A673 (cell line): ENCODE results near the gene MAML3. TPM values are rescaled to one million over a fixed set of nuclear protein-coding genes. Genes with fewer than 3 reads are reported as not detected.

ENCODE experiments used
- BruUV-seq: library from RNA; stranded (reverse); fragments of 400-500 nt; replicated peaks from 2 replicates; lab custom pipeline; 2021; lab: Mats Ljungman, UMichigan
- CTCF ChIA-PET: fragments of 300-600 bp; sonication (Branson Sonifier 250); formaldehyde crosslinking; loops from one replicate; lab custom pipeline; 2022; ENCODE audit warnings: antibody characterized with exemption; lab: Charles Lee
- POLR2A ChIA-PET: fragments of 300-600 bp; sonication (Branson Sonifier 250); formaldehyde crosslinking; loops from one replicate; lab custom pipeline; 2022; ENCODE audit warnings: antibody characterized with exemption; ENCODE audit not compliant: low non-redundant PET; lab: Charles Lee
- DNase-seq: peaks from one replicate; pipeline ENCODE4 v3.0.0-alpha.2; 2015; ENCODE audit warnings: low spot score
- H3K27ac ChIP-seq: fragments of 200-600 bp; sonication (generic); 2 replicates; pipeline ENCODE4 v1.5.1; 2016; ENCODE audit warnings: mixed run types, low read depth, mild to moderate bottlenecking, mixed read lengths, antibody characterized with exemption, low read length; ENCODE audit not compliant: poor library complexity, severe bottlenecking
- H3K27me3 ChIP-seq: fragments of 200-600 bp; sonication (generic); replicated peaks from 2 replicates; pipeline ENCODE4 v1.6.1; 2017; ENCODE audit warnings: mixed run types, low read depth, mild to moderate bottlenecking, mixed read lengths, antibody characterized with exemption, low read length; ENCODE audit not compliant: insufficient read depth, poor library complexity
- H3K36me3 ChIP-seq: fragments of 200-600 bp; sonication (generic); 2 replicates; pipeline ENCODE4 v1.6.1; 2016; ENCODE audit warnings: mixed run types, mild to moderate bottlenecking, mixed read lengths, antibody characterized with exemption, low read length; ENCODE audit not compliant: insufficient read depth, poor library complexity, severe bottlenecking
- H3K4me1 ChIP-seq: fragments of 200-600 bp; sonication (generic); 2 replicates; pipeline ENCODE4 v1.6.1; 2017; ENCODE audit warnings: mixed run types, mild to moderate bottlenecking, mixed read lengths, antibody characterized with exemption, low read length; ENCODE audit not compliant: insufficient read depth, poor library complexity, severe bottlenecking
- H3K4me3 ChIP-seq: fragments of 200-600 bp; sonication (generic); 2 replicates; pipeline ENCODE4 v1.5.1; 2016; ENCODE audit warnings: low read depth, mixed run types, mild to moderate bottlenecking, mixed read lengths, low read length; ENCODE audit not compliant: poor library complexity, severe bottlenecking
- H3K9me3 ChIP-seq: fragments of 200-600 bp; sonication (generic); 2 replicates; pipeline ENCODE4 v1.6.1; 2016; ENCODE audit warnings: mixed run types, low read depth, mild to moderate bottlenecking, mixed read lengths, antibody characterized with exemption, low read length; ENCODE audit not compliant: poor library complexity, severe bottlenecking
- EZH2 ChIP-seq: fragments of 200-600 bp; sonication (generic); IDR thresholded peaks from 2 replicates; pipeline ENCODE4 v1.6.1; 2017; ENCODE audit warnings: borderline replicate concordance, low read depth, mild to moderate bottlenecking, mixed read lengths, antibody characterized with exemption, low read length; ENCODE audit not compliant: poor library complexity, severe bottlenecking
- intact Hi-C: fragments of 100-400 bp; cut with micrococcal nuclease; formaldehyde crosslinking; loops from one replicate; pipeline ENCODE4 v1.10.0; 2022; ENCODE audit not compliant: unreplicated experiment
- total RNA-seq: library from RNA; stranded (reverse); gene quantifications from 2 replicates; pipeline ENCODE4 v1.2.3, GENCODE V29; 2021
- TF ChIP-seq, protein P1 (sequence below): fragments of 300-800, 200-600 bp; sonication (generic); conservative IDR thresholded peaks from 2 replicates; pipeline ENCODE4 v1.5.1; 2017; ENCODE audit warnings: low read depth, mild to moderate bottlenecking, antibody characterized with exemption, low read length, moderate library complexity, mixed read lengths

The MAML3 gene
- total RNA-seq, 1 experiment from 2014 or later: 3.7 TPM

DNA sequence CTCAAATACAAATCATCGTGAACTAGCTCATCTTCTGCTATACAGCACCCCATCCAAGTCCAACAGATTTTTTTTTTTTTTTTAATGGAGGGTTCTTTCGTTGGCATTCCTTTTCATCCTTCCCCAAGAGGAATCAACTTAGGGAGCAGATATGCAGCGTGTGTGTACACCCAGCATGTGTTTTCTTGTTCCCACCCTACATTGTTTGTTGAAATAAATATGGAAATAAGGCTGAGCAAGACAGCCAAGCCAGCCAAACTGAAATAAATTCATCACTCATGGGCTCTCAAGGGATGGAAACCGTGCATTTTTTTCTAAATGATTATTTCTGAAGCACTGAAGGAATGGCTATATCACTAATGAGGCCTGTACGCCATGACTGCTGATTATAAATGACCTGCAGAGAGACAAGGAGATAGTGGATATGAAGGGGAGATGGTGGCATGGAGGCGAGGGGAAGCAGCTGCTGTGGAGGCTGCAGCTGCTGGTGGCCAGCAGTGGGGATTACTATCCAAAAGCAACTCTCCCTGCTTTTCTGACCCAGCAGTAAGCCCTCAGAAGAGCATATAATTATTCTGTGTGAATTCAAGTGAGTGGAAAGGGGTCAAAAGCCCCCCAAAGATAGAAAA lies 314.5 kb downstream of the MAML3 start:
- ChIA-PET POLR2A (no interaction called here), CTCF (no interaction called here)
- no peaks in the 10 kb centered on the region for H3K9me3 ChIP-seq
- H3K4me1 ChIP-seq: peaks cover 3% of the 10 kb centered on the region
- TF ChIP-seq, protein P1, sequence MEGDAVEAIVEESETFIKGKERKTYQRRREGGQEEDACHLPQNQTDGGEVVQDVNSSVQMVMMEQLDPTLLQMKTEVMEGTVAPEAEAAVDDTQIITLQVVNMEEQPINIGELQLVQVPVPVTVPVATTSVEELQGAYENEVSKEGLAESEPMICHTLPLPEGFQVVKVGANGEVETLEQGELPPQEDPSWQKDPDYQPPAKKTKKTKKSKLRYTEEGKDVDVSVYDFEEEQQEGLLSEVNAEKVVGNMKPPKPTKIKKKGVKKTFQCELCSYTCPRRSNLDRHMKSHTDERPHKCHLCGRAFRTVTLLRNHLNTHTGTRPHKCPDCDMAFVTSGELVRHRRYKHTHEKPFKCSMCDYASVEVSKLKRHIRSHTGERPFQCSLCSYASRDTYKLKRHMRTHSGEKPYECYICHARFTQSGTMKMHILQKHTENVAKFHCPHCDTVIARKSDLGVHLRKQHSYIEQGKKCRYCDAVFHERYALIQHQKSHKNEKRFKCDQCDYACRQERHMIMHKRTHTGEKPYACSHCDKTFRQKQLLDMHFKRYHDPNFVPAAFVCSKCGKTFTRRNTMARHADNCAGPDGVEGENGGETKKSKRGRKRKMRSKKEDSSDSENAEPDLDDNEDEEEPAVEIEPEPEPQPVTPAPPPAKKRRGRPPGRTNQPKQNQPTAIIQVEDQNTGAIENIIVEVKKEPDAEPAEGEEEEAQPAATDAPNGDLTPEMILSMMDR: no peak
- no peak for TF ChIP-seq EZH2
- BruUV-seq: no TSS peak
- H3K27me3 ChIP-seq: no peaks in the 10 kb centered on the region
- DNase-seq: no peak
- H3K36me3 ChIP-seq: no peaks in the 10 kb centered on the region
- H3K27ac ChIP-seq: no peak overlapping the region
- no peak overlapping the region for H3K4me3 ChIP-seq
- intact Hi-C loops: no loop called here

DNA sequence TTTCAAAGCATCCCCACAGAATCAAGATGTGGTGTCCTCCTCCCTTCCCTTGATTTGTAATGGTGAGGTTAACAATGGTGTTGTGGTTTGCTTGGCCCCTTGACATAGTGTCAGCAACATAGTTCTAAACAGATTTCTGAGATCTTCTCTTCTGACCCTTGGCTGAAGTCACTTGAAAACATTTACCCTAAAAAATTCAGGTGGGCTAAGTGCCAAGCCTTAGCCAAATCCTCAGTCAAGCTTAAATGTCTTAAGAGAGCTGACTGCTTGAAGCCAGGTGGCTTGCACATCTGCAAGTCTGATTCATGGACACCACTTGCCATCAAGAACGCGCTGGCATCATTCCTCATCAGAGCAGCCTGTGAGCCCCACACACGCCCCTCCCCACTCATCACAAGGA lies 315.2 kb downstream of the MAML3 start:
- Histone ChIP-seq H3K27ac (no peak overlapping the region), H3K36me3 (no peaks in the 10 kb centered on the region), H3K4me1 (peaks cover 3% of the 10 kb centered on the region), H3K9me3 (no peaks in the 10 kb centered on the region), H3K4me3 (no peak overlapping the region), H3K27me3 (no peaks in the 10 kb centered on the region)
- ChIA-PET CTCF (no interaction called here), POLR2A (no interaction called here)
- DNase-seq: no peak
- intact Hi-C loops: no loop called here
- BruUV-seq: no TSS peak
- TF ChIP-seq, protein P1: no peak
- no peak for TF ChIP-seq EZH2

DNA sequence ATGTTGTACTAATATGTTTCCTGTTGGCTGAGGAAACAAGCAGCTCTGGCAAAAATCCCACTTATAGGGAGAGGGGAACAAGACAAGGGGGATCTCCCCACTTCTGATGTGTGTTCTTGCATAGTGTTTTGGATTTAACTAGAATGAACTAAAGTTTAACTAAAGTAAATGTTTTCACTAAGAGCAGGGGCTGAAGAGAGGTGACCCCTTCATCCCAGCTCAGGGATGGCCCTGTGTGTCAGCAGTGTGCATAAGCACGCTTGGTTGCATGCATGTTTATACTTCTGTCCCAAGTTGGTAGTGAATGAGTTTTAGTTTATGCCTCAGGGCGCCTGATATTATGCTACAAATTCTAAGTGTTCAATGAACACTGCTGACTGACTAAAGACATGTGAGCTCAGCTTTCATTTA lies 319.0 kb downstream of the MAML3 start:
- no peak overlapping the region for H3K27ac ChIP-seq
- no TSS peak for BruUV-seq
- H3K4me1 ChIP-seq: peaks cover 3% of the 10 kb centered on the region
- ChIA-PET POLR2A (no interaction called here), CTCF (no interaction called here)
- no peaks in the 10 kb centered on the region for H3K27me3 ChIP-seq
- TF ChIP-seq, protein P1: no peak
- no peak for TF ChIP-seq EZH2
- H3K9me3 ChIP-seq: no peaks in the 10 kb centered on the region
- no peaks in the 10 kb centered on the region for H3K36me3 ChIP-seq
- DNase-seq: no peak
- no peak overlapping the region for H3K4me3 ChIP-seq
- intact Hi-C loops: no loop called here
